PC-9 (cell line): Measurements from ENCODE around the gene KIAA0040. TPM values are rescaled to one million over a fixed set of nuclear protein-coding genes. Genes with fewer than 3 reads are reported as not detected.

Experiments used
- BruUV-seq: library from RNA; stranded (reverse); fragments of 400-500 nt; replicated peaks from 2 replicates; lab custom pipeline; 2021; lab: Mats Ljungman, UMichigan
- CTCF ChIA-PET: fragments of 300-600 bp; sonication (Branson Sonifier 250); formaldehyde crosslinking; loops from one replicate; lab custom pipeline; 2022; ENCODE audit warnings: antibody characterized with exemption; lab: Charles Lee
- POLR2A ChIA-PET: fragments of 300-600 bp; sonication (Branson Sonifier 250); formaldehyde crosslinking; loops from one replicate; lab custom pipeline; 2022; ENCODE audit warnings: antibody characterized with exemption; ENCODE audit not compliant: unreplicated experiment; lab: Charles Lee
- DNase-seq, 2 experiments: peaks; one replicate each; pipeline versions ENCODE4 v3.0.0 to v3.0.0-alpha.2; 2015 to 2022; ENCODE audit warnings: mixed read lengths in 1 of 2
- H2AFZ ChIP-seq: fragments of 200-600 bp; sonication (generic); 2 replicates; pipeline ENCODE4 v1.8.1; 2017; ENCODE audit warnings: antibody characterized with exemption
- H3F3A ChIP-seq: fragments of 200-600 bp; sonication (generic); 2 replicates; pipeline ENCODE4 v1.8.1; 2017; ENCODE audit warnings: antibody characterized with exemption, mild to moderate bottlenecking, low read depth; ENCODE audit not compliant: insufficient read depth
- H3K27ac ChIP-seq: fragments of 200-600 bp; sonication (generic); 2 replicates; pipeline ENCODE4 v1.6.1; 2016; ENCODE audit warnings: mixed run types
- H3K27me3 ChIP-seq: fragments of 200-600 bp; sonication (generic); 2 replicates; pipeline ENCODE4 v1.6.1; 2016; ENCODE audit warnings: low read depth, mixed run types; ENCODE audit not compliant: insufficient read depth
- H3K36me3 ChIP-seq: fragments of 200-600 bp; sonication (generic); 2 replicates; pipeline ENCODE4 v1.6.1; 2016; ENCODE audit warnings: low read depth, mixed run types
- H3K4me1 ChIP-seq: fragments of 200-600 bp; sonication (generic); replicated peaks from 2 replicates; pipeline ENCODE4 v1.6.1; 2016; ENCODE audit warnings: mixed run types; ENCODE audit not compliant: insufficient read depth
- H3K4me2 ChIP-seq: fragments of 200-600 bp; sonication (generic); 2 replicates; pipeline ENCODE4 v1.6.1; 2017; ENCODE audit warnings: mixed run types
- H3K4me3 ChIP-seq: fragments of 200-600 bp; sonication (generic); 2 replicates; pipeline ENCODE4 v1.6.1; 2016; ENCODE audit warnings: mixed run types
- H3K79me2 ChIP-seq: fragments of 200-600 bp; sonication (generic); 2 replicates; pipeline ENCODE4 v1.6.1; 2017; ENCODE audit warnings: low read depth, mixed run types
- H3K9me2 ChIP-seq: fragments of 200-600 bp; sonication (generic); 2 replicates; pipeline ENCODE4 v1.8.1; 2017; ENCODE audit warnings: mild to moderate bottlenecking; ENCODE audit not compliant: insufficient read depth
- H3K9me3 ChIP-seq: fragments of 200-600 bp; sonication (generic); 2 replicates; pipeline ENCODE4 v1.8.1; 2016; ENCODE audit warnings: low read depth; ENCODE audit not compliant: insufficient read depth
- H4K20me1 ChIP-seq: fragments of 200-600 bp; sonication (generic); 2 replicates; pipeline ENCODE4 v1.8.1; 2017; ENCODE audit not compliant: insufficient read depth
- EZH2 ChIP-seq: fragments of 200-600 bp; sonication (generic); IDR thresholded peaks from 2 replicates; pipeline ENCODE4 v1.8.0; 2017; ENCODE audit warnings: antibody characterized with exemption, low read depth
- intact Hi-C: fragments of 100-400 bp; cut with micrococcal nuclease; formaldehyde crosslinking; loops from one replicate; pipeline ENCODE4 v1.10.0; 2022; ENCODE audit not compliant: unreplicated experiment
- total RNA-seq: library from RNA; stranded (reverse); gene quantifications from 2 replicates; pipeline ENCODE4 v1.2.3, GENCODE V29; 2021
- TF ChIP-seq, protein P1 (sequence below): fragments of 200-600 bp; sonication (generic); conservative IDR thresholded peaks from 2 replicates; pipeline ENCODE4 v1.6.1; 2017; ENCODE audit warnings: mixed run types, antibody characterized with exemption, mild to moderate bottlenecking, moderate library complexity

The KIAA0040 gene
- total RNA-seq, 1 experiment from 2014 or later = 8.8 TPM

DNA sequence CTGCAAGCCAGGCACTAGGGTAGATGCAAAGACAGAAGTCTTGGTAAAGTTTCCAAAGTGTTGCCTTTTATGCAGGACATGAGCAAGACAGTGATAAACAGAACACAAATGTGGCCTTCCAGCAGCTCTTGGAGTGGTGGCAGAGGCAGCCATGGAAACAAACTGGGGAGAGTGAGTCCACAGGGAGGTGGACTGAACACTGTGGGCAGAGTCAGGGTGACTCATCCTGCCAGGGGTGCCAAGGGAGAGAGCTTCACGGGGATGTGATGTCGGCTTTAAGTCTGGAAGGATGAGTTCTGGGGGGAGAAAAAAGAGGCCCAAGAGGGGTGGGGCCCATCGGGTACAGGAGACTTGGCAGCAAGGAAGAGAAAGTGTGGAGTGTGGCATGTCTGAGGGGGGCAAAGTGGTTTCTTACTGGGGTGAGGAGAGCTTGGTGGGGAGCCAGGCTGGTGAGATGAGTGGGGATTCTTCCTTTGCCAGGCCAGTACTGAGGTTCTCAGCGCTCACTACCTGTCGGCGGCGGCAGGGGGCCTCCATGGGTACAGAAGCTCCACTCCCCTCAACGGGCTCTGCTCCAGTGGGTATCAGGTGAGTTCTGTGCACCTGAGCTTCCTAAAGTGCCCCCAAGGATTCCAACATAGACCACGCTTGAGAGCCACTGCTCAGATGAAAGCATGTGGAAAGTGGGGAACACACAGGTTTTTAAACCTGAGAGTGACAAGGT is 41.8 kb downstream of the KIAA0040 start:
- H3K27me3 ChIP-seq = 0 out of 2 replicates have a peak, but pooled peaks cover 9% of the 10 kb centered on the region
- BruUV-seq = no TSS peak
- intact Hi-C loops = loop anchor here (5.0 to 10.0 kb wide), 4 partner anchors 123 to 1732 kb away; no protein-coding TSS in a partner anchor
- ChIA-PET POLR2A (no interaction called here), CTCF (interaction anchor here (0.5 to 1.1 kb wide), 6 partner anchors 121 to 924 kb away, joined by 3 to 5 read pairs (median 4); no protein-coding TSS in a partner anchor)
- no peaks in the 10 kb centered on the region for H3K36me3 ChIP-seq
- H3K4me3 ChIP-seq = no peak overlapping the region
- no peak overlapping the region for H3K4me2 ChIP-seq
- H2AFZ ChIP-seq = no peak overlapping the region
- peaks cover 10% of the 10 kb centered on the region for H3K4me1 ChIP-seq
- no peaks in the 10 kb centered on the region for H4K20me1 ChIP-seq
- H3F3A ChIP-seq = no peaks in the 10 kb centered on the region
- no peaks in the 10 kb centered on the region for H3K79me2 ChIP-seq
- H3K27ac ChIP-seq = no peak overlapping the region
- no peaks in the 10 kb centered on the region for H3K9me2 ChIP-seq
- H3K9me3 ChIP-seq = no peaks in the 10 kb centered on the region
- no peak for DNase-seq
- TF ChIP-seq, protein P1, sequence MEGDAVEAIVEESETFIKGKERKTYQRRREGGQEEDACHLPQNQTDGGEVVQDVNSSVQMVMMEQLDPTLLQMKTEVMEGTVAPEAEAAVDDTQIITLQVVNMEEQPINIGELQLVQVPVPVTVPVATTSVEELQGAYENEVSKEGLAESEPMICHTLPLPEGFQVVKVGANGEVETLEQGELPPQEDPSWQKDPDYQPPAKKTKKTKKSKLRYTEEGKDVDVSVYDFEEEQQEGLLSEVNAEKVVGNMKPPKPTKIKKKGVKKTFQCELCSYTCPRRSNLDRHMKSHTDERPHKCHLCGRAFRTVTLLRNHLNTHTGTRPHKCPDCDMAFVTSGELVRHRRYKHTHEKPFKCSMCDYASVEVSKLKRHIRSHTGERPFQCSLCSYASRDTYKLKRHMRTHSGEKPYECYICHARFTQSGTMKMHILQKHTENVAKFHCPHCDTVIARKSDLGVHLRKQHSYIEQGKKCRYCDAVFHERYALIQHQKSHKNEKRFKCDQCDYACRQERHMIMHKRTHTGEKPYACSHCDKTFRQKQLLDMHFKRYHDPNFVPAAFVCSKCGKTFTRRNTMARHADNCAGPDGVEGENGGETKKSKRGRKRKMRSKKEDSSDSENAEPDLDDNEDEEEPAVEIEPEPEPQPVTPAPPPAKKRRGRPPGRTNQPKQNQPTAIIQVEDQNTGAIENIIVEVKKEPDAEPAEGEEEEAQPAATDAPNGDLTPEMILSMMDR = no peak
- no peak for TF ChIP-seq EZH2

DNA sequence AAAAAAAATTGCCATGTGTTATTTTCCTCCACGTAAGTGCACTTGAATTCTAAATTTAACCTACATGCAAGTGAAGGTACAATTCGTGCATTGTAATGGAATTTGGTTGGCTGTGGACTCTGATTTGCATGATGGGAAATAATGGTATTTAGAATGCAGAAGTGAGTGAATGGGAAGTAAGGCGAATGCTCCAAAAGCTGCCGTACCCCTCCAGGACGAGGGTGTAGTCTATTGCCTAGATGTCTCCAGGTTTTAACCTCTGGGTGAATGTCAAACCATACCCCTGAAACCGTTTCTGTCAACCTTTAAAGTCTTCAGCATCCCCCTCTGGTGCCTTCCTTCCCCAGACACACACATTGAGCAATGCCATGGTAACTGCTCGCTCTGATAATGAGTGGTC is 44.5 kb downstream of the KIAA0040 start:
- Histone ChIP-seq H3F3A (no peaks in the 10 kb centered on the region), H3K4me3 (no peak overlapping the region), H3K27ac (no peak overlapping the region), H3K36me3 (no peaks in the 10 kb centered on the region), H3K9me3 (no peaks in the 10 kb centered on the region), H3K4me1 (peaks cover 8% of the 10 kb centered on the region), H4K20me1 (no peaks in the 10 kb centered on the region), H3K27me3 (0 out of 2 replicates have a peak, but pooled peaks cover 9% of the 10 kb centered on the region), H3K4me2 (no peak overlapping the region), H2AFZ (no peak overlapping the region), H3K9me2 (no peaks in the 10 kb centered on the region), H3K79me2 (no peaks in the 10 kb centered on the region)
- no peak for DNase-seq
- no TSS peak for BruUV-seq
- POLR2A ChIA-PET = interaction anchor here (0.7 kb wide), 1 partner anchor 221 kb away, joined by 9 read pairs; no protein-coding TSS in a partner anchor
- CTCF ChIA-PET = no interaction called here
- intact Hi-C loops = no loop called here
- TF ChIP-seq EZH2 = no peak
- TF ChIP-seq, protein P1 = no peak

DNA sequence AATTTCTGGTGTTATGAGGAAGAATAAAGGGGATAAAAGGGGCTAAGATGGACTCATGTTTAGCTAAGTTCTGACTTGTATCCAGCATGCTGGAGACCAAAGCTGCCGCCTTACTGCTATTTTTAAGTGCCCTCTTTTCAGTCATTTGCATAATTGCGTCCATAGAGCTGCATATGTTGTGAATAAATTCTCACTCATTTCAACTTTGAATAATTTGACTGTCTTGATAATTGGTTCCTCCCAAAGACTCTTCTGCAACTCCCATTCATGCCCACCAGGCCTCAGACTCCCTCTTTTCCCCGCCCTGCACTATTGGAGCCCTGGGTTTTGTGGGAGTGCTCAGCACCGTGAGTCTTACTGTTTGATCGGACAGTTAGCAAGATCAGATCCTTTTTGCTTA is 45.0 kb downstream of the KIAA0040 start:
- Histone ChIP-seq H4K20me1 (no peaks in the 10 kb centered on the region), H3K4me3 (no peak overlapping the region), H2AFZ (no peak overlapping the region), H3K4me1 (peaks cover 8% of the 10 kb centered on the region), H3K79me2 (no peaks in the 10 kb centered on the region), H3K36me3 (no peaks in the 10 kb centered on the region), H3K27ac (no peak overlapping the region), H3K9me2 (no peaks in the 10 kb centered on the region), H3K4me2 (no peak overlapping the region), H3K9me3 (no peaks in the 10 kb centered on the region), H3K27me3 (0 out of 2 replicates have a peak, but pooled peaks cover 9% of the 10 kb centered on the region), H3F3A (no peaks in the 10 kb centered on the region)
- TF ChIP-seq, protein P1 = no peak
- no peak for TF ChIP-seq EZH2
- POLR2A ChIA-PET = interaction anchor here (0.7 kb wide), 1 partner anchor 222 kb away, joined by 9 read pairs; no protein-coding TSS in a partner anchor
- CTCF ChIA-PET = no interaction called here
- DNase-seq = no peak
- intact Hi-C loops = no loop called here
- no TSS peak for BruUV-seq
